ENCODE data around the gene OR10A6. TPM values are rescaled to one million over a fixed set of nuclear protein-coding genes. Genes with fewer than 3 reads are reported as not detected.

The OR10A6 gene
- total RNA-seq, 1 experiment from 2014 or later, result not detected

- H3K36me3 ChIP-seq (ENCODE audit: insufficient read depth, low read length, poor library complexity, severe bottlenecking), result no peaks in the 10 kb centered on the region
- TF ChIP-seq CTCF (conservative IDR thresholded peaks at IDR 0.05; ENCODE audit: low read depth, low read length) (no peak), EZH2 (IDR thresholded peaks at IDR 0.05; ENCODE audit: borderline replicate concordance, low read depth, low read length, poor library complexity, severe bottlenecking) (no peak)
- no peak for DNase-seq (ENCODE audit: low spot score)
- no TSS peak for BruUV-seq (replicated peaks)
- no peaks in the 10 kb centered on the region for H3K4me1 ChIP-seq (ENCODE audit: insufficient read depth, low read length, poor library complexity, severe bottlenecking)
- CTCF ChIA-PET, result no interaction called here
- H3K27me3 ChIP-seq (replicated peaks; ENCODE audit: insufficient read depth, low read depth, low read length, poor library complexity), result peaks cover 15% of the 10 kb centered on the region
- no peak overlapping the region for H3K4me3 ChIP-seq (ENCODE audit: low read depth, low read length, poor library complexity, severe bottlenecking)
- H3K9me3 ChIP-seq (ENCODE audit: low read depth, low read length, poor library complexity, severe bottlenecking), result no peaks in the 10 kb centered on the region
- intact Hi-C loops (cut with micrococcal nuclease; ENCODE audit: unreplicated experiment), result no loop called here
- no peak overlapping the region for H3K27ac ChIP-seq (ENCODE audit: low read depth, low read length, poor library complexity, severe bottlenecking)
- POLR2A ChIA-PET (ENCODE audit: low non-redundant PET), result no interaction called here
Observed at GRCh38 chr11:7941146-7941545, 10.1 kb upstream of the OR10A6 start.

- intact Hi-C loops (cut with micrococcal nuclease; ENCODE audit: unreplicated experiment), result no loop called here
- no peak for DNase-seq (ENCODE audit: low spot score)
- CTCF ChIA-PET, result no interaction called here
- TF ChIP-seq CTCF (conservative IDR thresholded peaks at IDR 0.05; ENCODE audit: low read depth, low read length) (no peak), EZH2 (IDR thresholded peaks at IDR 0.05; ENCODE audit: borderline replicate concordance, low read depth, low read length, poor library complexity, severe bottlenecking) (no peak)
- no peaks in the 10 kb centered on the region for H3K4me1 ChIP-seq (ENCODE audit: insufficient read depth, low read length, poor library complexity, severe bottlenecking)
- POLR2A ChIA-PET (ENCODE audit: low non-redundant PET), result no interaction called here
- H3K27me3 ChIP-seq (replicated peaks; ENCODE audit: insufficient read depth, low read depth, low read length, poor library complexity), result peaks cover 15% of the 10 kb centered on the region
- no TSS peak for BruUV-seq (replicated peaks)
- H3K27ac ChIP-seq (ENCODE audit: low read depth, low read length, poor library complexity, severe bottlenecking), result no peak overlapping the region
- H3K36me3 ChIP-seq (ENCODE audit: insufficient read depth, low read length, poor library complexity, severe bottlenecking), result no peaks in the 10 kb centered on the region
- no peak overlapping the region for H3K4me3 ChIP-seq (ENCODE audit: low read depth, low read length, poor library complexity, severe bottlenecking)
- no peaks in the 10 kb centered on the region for H3K9me3 ChIP-seq (ENCODE audit: low read depth, low read length, poor library complexity, severe bottlenecking)
Observed at GRCh38 chr11:7936615-7937014, 5.5 kb upstream of the OR10A6 start.

GRCh38 chr11:7927635-7928034, 3.4 kb downstream of the OR10A6 start:
- H3K27me3 ChIP-seq (replicated peaks; ENCODE audit: insufficient read depth, low read depth, low read length, poor library complexity), result no peaks in the 10 kb centered on the region
- H3K4me3 ChIP-seq (ENCODE audit: low read depth, low read length, poor library complexity, severe bottlenecking), result no peak overlapping the region
- no peaks in the 10 kb centered on the region for H3K36me3 ChIP-seq (ENCODE audit: insufficient read depth, low read length, poor library complexity, severe bottlenecking)
- CTCF ChIA-PET, result no interaction called here
- no peaks in the 10 kb centered on the region for H3K4me1 ChIP-seq (ENCODE audit: insufficient read depth, low read length, poor library complexity, severe bottlenecking)
- TF ChIP-seq EZH2 (IDR thresholded peaks at IDR 0.05; ENCODE audit: borderline replicate concordance, low read depth, low read length, poor library complexity, severe bottlenecking) (no peak), CTCF (conservative IDR thresholded peaks at IDR 0.05; ENCODE audit: low read depth, low read length) (no peak)
- no peak for DNase-seq (ENCODE audit: low spot score)
- POLR2A ChIA-PET (ENCODE audit: low non-redundant PET), result no interaction called here
- intact Hi-C loops (cut with micrococcal nuclease; ENCODE audit: unreplicated experiment), result no loop called here
- H3K27ac ChIP-seq (ENCODE audit: low read depth, low read length, poor library complexity, severe bottlenecking), result no peak overlapping the region
- no TSS peak for BruUV-seq (replicated peaks)
- H3K9me3 ChIP-seq (ENCODE audit: low read depth, low read length, poor library complexity, severe bottlenecking), result no peaks in the 10 kb centered on the region

All from A673 (cell line).